ENCODE data around the gene ANP32E.
"Not testable (repeated sequence)": the region's sequence is repeated elsewhere in the genome, so short reads cannot be mapped to it uniquely, and the experiment has no call there.

Gene ANP32E

GRCh38 chr1:150221552-150221951 is 14.4 kb downstream of the ANP32E start:
- Histone ChIP-seq H3K9me2 (replicated peaks; ENCODE audit: insufficient read depth, low read length) (no peaks in the 10 kb centered on the region), H3K27ac (ENCODE audit: low read length) (no peak overlapping the region), H3K4me2 (ENCODE audit: low read depth, low read length) (no peak overlapping the region), H2AFZ (ENCODE audit: low read length) (no peak overlapping the region), H3K4me3 (ENCODE audit: low read length) (no peak overlapping the region), H3F3A (ENCODE audit: insufficient read depth, low read length) (peaks cover 4% of the 10 kb centered on the region), H3K4me1 (ENCODE audit: low read length) (no peaks in the 10 kb centered on the region), H3K79me2 (ENCODE audit: low read length) (peaks cover 13% of the 10 kb centered on the region; the same call in 1 of the 2 replicates), H3K27me3 (replicated peaks; ENCODE audit: insufficient read depth, low read length) (no peaks in the 10 kb centered on the region), H3K9me3 (replicated peaks; ENCODE audit: insufficient read depth, low read length) (no peaks in the 10 kb centered on the region), H3K9ac (ENCODE audit: low read length) (no peak overlapping the region), H4K20me1 (ENCODE audit: insufficient read depth, low read length) (no peaks in the 10 kb centered on the region), H3K36me3 (replicated peaks; ENCODE audit: insufficient read depth, low read length) (peaks cover 18% of the 10 kb centered on the region)
- DNase-seq = peak; percentile 37
- TF ChIP-seq CTCF (IDR thresholded peaks at IDR 0.05; ENCODE audit: low read length) = peak; percentile 56
- no peak for TF ChIP-seq EZH2 (optimal IDR thresholded peaks at IDR 0.05; ENCODE audit: low read depth, low read length)

- H3K79me2 ChIP-seq (ENCODE audit: low read length); H2AFZ ChIP-seq (ENCODE audit: low read length); H3K27ac ChIP-seq (ENCODE audit: low read length); H3K4me1 ChIP-seq (ENCODE audit: low read length); H3K9me2 ChIP-seq (replicated peaks; ENCODE audit: insufficient read depth, low read length); H3K9ac ChIP-seq (ENCODE audit: low read length); H4K20me1 ChIP-seq (ENCODE audit: insufficient read depth, low read length); H3K9me3 ChIP-seq (replicated peaks; ENCODE audit: insufficient read depth, low read length); DNase-seq; H3K4me2 ChIP-seq (ENCODE audit: low read depth, low read length); H3K4me3 ChIP-seq (ENCODE audit: low read length); H3K27me3 ChIP-seq (replicated peaks; ENCODE audit: insufficient read depth, low read length): not testable (repeated sequence)
- Histone ChIP-seq H3K36me3 (replicated peaks; ENCODE audit: insufficient read depth, low read length) (peaks cover 12% of the 10 kb centered on the region; the same call in 1 of the 2 replicates), H3F3A (ENCODE audit: insufficient read depth, low read length) (peaks cover 19% of the 10 kb centered on the region)
These were observed 20.1 kb downstream of the ANP32E start for GRCh38 chr1:150215855-150216254.

- H3K9ac ChIP-seq (ENCODE audit: low read length) = peak overlapping the region; percentile 48; the same call in 1 of the 2 replicates
- H3K4me1 ChIP-seq (ENCODE audit: low read length); DNase-seq; H4K20me1 ChIP-seq (ENCODE audit: insufficient read depth, low read length); H3K9me2 ChIP-seq (replicated peaks; ENCODE audit: insufficient read depth, low read length); H3K9me3 ChIP-seq (replicated peaks; ENCODE audit: insufficient read depth, low read length); H3K36me3 ChIP-seq (replicated peaks; ENCODE audit: insufficient read depth, low read length); H3K79me2 ChIP-seq (ENCODE audit: low read length); H3K27me3 ChIP-seq (replicated peaks; ENCODE audit: insufficient read depth, low read length): not testable (repeated sequence)
- peak overlapping the region; percentile 46 for H3K4me2 ChIP-seq (ENCODE audit: low read depth, low read length)
- H2AFZ ChIP-seq (ENCODE audit: low read length) = peak overlapping the region; percentile 80
- H3K27ac ChIP-seq (ENCODE audit: low read length) = peak overlapping the region; percentile 52; the same call in 1 of the 2 replicates
- H3F3A ChIP-seq (ENCODE audit: insufficient read depth, low read length) = peaks cover 19% of the 10 kb centered on the region
- H3K4me3 ChIP-seq (ENCODE audit: low read length) = peak overlapping the region; percentile 47
These were observed 21.7 kb downstream of the ANP32E start for GRCh38 chr1:150214099-150214756.

- peak; percentile 98 for DNase-seq
- no peaks in the 10 kb centered on the region for H3K9me2 ChIP-seq (replicated peaks; ENCODE audit: insufficient read depth, low read length)
- peaks cover 19% of the 10 kb centered on the region for H3F3A ChIP-seq (ENCODE audit: insufficient read depth, low read length)
- TF ChIP-seq EZH2 (optimal IDR thresholded peaks at IDR 0.05; ENCODE audit: low read depth, low read length) (no peak), CTCF (IDR thresholded peaks at IDR 0.05; ENCODE audit: low read length) (peak; percentile 44)
- peaks cover 5% of the 10 kb centered on the region; the same call in 1 of the 2 replicates for H3K4me1 ChIP-seq (ENCODE audit: low read length)
- no peaks in the 10 kb centered on the region for H3K9me3 ChIP-seq (replicated peaks; ENCODE audit: insufficient read depth, low read length)
- peak overlapping the region; percentile 46 for H3K4me2 ChIP-seq (ENCODE audit: low read depth, low read length)
- no peaks in the 10 kb centered on the region; the same call in 1 of the 2 replicates for H3K36me3 ChIP-seq (replicated peaks; ENCODE audit: insufficient read depth, low read length)
- H3K27ac ChIP-seq (ENCODE audit: low read length) = peak overlapping the region; percentile 52; the same call in 1 of the 2 replicates
- no peaks in the 10 kb centered on the region for H4K20me1 ChIP-seq (ENCODE audit: insufficient read depth, low read length)
- H2AFZ ChIP-seq (ENCODE audit: low read length) = peak overlapping the region; percentile 80
- no peaks in the 10 kb centered on the region for H3K27me3 ChIP-seq (replicated peaks; ENCODE audit: insufficient read depth, low read length)
- peak overlapping the region; percentile 47 for H3K4me3 ChIP-seq (ENCODE audit: low read length)
- H3K9ac ChIP-seq (ENCODE audit: low read length) = peak overlapping the region; percentile 48; the same call in 1 of the 2 replicates
- H3K79me2 ChIP-seq (ENCODE audit: low read length) = no peaks in the 10 kb centered on the region
These were observed 22.5 kb downstream of the ANP32E start for GRCh38 chr1:150213170-150214098.
